GM19023 (cell line): Measurements from ENCODE around the gene SPRR2A.
"Not testable (repeated sequence)": the region's sequence is repeated elsewhere in the genome, so short reads cannot be mapped to it uniquely, and the experiment has no call there.

Source experiments
- ATAC-seq: cut with Tn5 transposase; IDR thresholded peaks from one replicate; pipeline ENCODE4 v1.9.1; 2021; ENCODE audit warnings: mild to moderate bottlenecking, moderate library complexity; ENCODE audit not compliant: unreplicated experiment

SPRR2A gene

DNA sequence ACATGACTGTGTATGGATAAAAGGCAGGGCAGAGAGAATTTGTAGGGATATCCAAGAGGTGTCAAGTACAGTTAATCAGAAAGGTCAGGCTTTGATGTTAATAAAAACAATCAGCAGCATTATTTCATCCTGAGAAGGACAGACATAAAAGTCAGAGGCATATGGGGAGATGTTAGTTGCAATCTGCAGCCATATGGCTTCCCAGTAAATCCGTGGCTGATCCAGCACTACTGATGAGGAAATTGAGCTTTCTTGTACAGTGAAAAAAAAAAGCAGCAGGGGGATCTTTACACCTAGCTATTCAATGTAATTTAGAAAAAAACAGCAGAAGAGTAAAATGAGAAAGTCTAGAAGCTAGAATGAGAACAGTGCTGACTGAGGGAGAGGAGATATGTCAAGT lies 28.5 kb downstream of the SPRR2A start:
- ATAC-seq: no peak

DNA sequence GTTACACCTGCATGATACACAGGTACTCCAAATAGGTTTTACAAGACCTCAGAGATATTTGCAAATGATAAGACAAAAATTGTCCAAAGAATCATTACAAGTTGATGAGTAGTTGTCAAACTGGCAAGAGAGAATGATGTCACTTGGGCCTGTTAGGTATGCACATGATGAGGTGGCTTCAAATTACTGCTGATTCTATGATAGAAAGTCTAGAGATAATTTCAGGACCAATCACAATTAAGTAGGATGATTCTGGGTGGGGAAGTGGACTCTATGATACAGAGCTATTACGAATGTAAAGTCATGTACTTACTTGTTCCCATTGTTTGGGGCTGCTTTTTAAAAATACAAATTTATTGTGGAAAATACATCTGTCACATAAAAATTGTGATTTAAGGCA lies 31.5 kb downstream of the SPRR2A start:
- ATAC-seq: no peak

DNA sequence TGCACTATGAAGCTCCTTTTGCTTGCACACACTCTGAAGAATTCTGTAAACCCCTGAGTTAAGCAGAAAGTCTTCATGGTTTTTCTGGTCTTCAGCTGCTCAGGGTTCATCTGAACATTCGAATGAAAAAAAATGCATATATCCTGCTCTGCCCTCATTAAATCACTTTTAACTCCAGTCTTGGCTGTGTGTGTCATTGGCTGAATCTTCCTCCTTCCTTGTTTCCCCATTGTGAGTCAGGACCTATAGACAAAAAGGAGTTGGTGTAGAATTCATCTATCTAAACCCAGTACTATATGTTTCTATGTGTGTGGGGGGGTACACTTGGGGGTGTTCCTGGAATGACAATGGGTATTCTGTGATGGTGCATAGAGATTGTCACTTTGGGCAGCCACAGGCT lies 32.9 kb downstream of the SPRR2A start:
- ATAC-seq: no peak

DNA sequence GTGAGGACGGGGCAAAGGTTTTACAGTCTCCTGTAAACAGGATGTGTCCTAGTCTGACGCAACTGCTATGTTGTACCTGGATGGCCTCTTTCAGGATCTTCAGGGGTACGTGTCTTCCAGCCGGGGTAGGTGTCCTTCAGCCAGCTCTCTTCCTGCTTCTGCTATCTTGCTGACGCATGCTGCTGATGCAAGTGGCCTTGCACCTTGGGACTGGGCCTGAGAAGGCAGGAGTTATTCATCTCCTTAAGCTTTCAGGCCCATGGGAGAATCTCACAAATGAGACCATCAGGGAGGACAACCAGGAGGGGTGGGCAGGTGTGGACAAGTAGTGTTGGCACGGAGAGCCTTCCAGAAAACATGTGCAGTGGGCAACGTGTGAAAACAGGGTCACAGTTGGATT lies 34.2 kb downstream of the SPRR2A start:
- ATAC-seq: no peak

DNA sequence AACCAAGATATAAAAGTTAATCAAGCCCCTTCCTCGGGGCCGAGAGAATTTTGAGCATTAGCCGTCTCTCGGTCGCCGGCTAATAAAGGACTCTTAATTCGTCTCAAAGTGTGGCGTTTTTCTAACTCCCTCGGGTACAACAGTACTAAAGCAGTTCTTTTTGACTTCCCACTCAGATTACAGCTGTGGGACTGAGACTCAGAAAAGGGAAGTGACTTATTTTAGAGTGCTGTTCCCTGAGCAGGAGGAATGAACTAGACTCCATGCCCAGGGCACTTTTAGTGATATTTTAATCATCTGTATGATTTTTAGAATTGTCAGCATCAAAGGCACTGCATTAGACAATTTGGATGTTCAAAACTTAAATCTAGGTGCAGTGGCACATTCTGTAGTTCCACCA lies 35.0 kb downstream of the SPRR2A start:
- not testable (repeated sequence) for ATAC-seq

DNA sequence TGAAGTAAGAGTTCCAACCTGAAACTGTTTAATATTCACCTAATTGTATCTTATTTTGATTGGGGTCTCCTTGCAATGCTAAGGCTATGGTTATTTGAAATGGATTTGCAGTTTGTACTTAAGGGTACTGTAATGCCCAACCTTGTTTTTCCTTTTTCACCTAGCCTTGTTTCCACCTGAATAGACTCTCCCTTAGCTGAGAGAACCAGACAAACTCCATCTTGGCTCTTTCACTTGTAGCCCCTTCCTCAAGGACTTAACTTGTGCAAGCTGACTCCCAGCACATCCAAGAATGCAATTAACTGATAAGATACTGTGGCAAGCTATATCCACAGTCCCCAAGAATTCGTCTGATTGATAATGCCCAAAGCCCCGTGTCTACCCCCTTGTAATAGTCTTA lies 35.5 kb downstream of the SPRR2A start:
- ATAC-seq: not testable (repeated sequence)

DNA sequence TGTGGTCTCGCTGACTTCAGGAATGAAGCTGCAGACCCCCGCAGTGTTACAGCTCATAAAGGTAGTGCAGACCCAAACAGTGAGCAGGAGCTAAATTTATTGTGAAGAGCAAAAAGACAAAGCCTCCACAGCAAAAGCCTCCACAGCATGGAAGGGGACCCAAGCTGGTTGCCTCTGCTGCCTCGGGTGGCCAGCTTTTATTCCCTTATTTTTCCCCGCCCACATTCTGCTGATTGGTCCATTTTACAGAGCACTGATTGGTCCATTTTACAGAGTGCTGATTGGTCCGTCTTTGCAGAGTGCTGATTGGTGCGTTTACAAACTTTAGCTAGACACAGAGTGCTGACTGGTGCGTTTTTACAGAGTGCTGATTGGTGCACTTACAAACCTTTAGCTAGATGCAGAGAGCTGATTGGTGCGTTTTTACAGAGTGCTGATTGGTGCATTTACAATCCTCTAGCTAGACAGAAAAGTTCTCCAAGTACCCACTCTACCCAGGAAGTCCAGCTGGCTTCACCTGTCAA lies 46.0 kb downstream of the SPRR2A start:
- ATAC-seq: not testable (repeated sequence)
